Measurements from ENCODE around the gene NDN. TPM values are rescaled to one million over a fixed set of nuclear protein-coding genes. Genes with fewer than 3 reads are reported as not detected.
"Not testable (repeated sequence)": the region's sequence is repeated elsewhere in the genome, so short reads cannot be mapped to it uniquely, and the experiment has no call there.

NDN gene
- total and polyA plus RNA-seq, 4 donors, result 3.2 to 37.2 (median 4.0) TPM

- Histone ChIP-seq H3K9ac (ENCODE audit: low read depth in 1 of 2, low read length in 2 of 2) (no peak overlapping the region), H3K9me3 (ENCODE audit: control insufficient read depth in 4 of 4, low read length in 3 of 4) (no peaks in the 10 kb centered on the region), H3K4me3 (ENCODE audit: low read depth in 1 of 3, low read length in 3 of 3) (no peak overlapping the region), H3K27me3 (ENCODE audit: control insufficient read depth in 4 of 4, insufficient read depth in 4 of 4, low read length in 3 of 4) (no peaks in the 10 kb centered on the region), H3K4me1 (ENCODE audit: control insufficient read depth in 4 of 4, insufficient read depth in 4 of 4, low read length in 3 of 4) (no peaks in the 10 kb centered on the region), H3K27ac (ENCODE audit: low read depth in 1 of 2, low read length in 2 of 2) (no peak overlapping the region), H3K36me3 (ENCODE audit: control insufficient read depth in 4 of 4, insufficient read depth in 3 of 4, low read depth in 1 of 4, low read length in 3 of 4) (no peaks in the 10 kb centered on the region)
- WGBS, result 69% methylated on average over 4 of the region's 4 CpGs
- DNase-seq (ENCODE audit: low spot score), result no peak
- TF ChIP-seq FOXA2 (IDR thresholded peaks at IDR 0.05) (no peak), RXRA (IDR thresholded peaks at IDR 0.05) (no peak), JUND (IDR thresholded peaks at IDR 0.05) (no peak), TAF1 (conservative IDR thresholded peaks at IDR 0.05) (no peak), RAD21 (IDR thresholded peaks at IDR 0.05) (no peak), FOXA1 (IDR thresholded peaks at IDR 0.05) (no peak), MAX (IDR thresholded peaks at IDR 0.05) (no peak), CTCF (IDR thresholded peaks at IDR 0.05; ENCODE audit: low read depth, low read length, missing input control) (no peak), GABPA (IDR thresholded peaks at IDR 0.05 in 1 of 2, conservative IDR thresholded peaks at IDR 0.05 in 1 of 2) (no peak), ATF3 (IDR thresholded peaks at IDR 0.05) (no peak), REST (IDR thresholded peaks at IDR 0.05) (no peak), SP1 (IDR thresholded peaks at IDR 0.05) (no peak), YY1 (IDR thresholded peaks at IDR 0.05) (no peak), HNF4A (conservative IDR thresholded peaks at IDR 0.05) (no peak)
These were observed 47.8 kb upstream of the NDN start for GRCh38 chr15:23734862-23735261.

- not testable (repeated sequence) for H3K27ac ChIP-seq (ENCODE audit: low read depth in 1 of 2, low read length in 2 of 2); DNase-seq (ENCODE audit: low spot score); H3K4me1 ChIP-seq (ENCODE audit: control insufficient read depth in 4 of 4, insufficient read depth in 4 of 4, low read length in 3 of 4); H3K9ac ChIP-seq (ENCODE audit: low read depth in 1 of 2, low read length in 2 of 2); H3K4me3 ChIP-seq (ENCODE audit: low read depth in 1 of 3, low read length in 3 of 3); H3K27me3 ChIP-seq (ENCODE audit: control insufficient read depth in 4 of 4, insufficient read depth in 4 of 4, low read length in 3 of 4); H3K9me3 ChIP-seq (ENCODE audit: control insufficient read depth in 4 of 4, low read length in 3 of 4); H3K36me3 ChIP-seq (ENCODE audit: control insufficient read depth in 4 of 4, insufficient read depth in 3 of 4, low read depth in 1 of 4, low read length in 3 of 4)
- 73% methylated on average over 28 of the region's 28 CpGs for WGBS
These were observed 27.0 kb upstream of the NDN start for GRCh38 chr15:23713874-23714656.

Data from liver (tissue), 9 donors.